Pancreas (tissue), 10 donors: ENCODE measurements around the gene ARHGAP11A. TPM values are rescaled to one million over a fixed set of nuclear protein-coding genes. Genes with fewer than 3 reads are reported as not detected.

Source experiments
- ATAC-seq, 4 donors: fragments of 200-7000 bp; cut with Tn5 transposase; one replicate each; pipeline versions ENCODE4 v1.8.0 to v1.9.1; 2020; ENCODE audit warnings: mild to moderate bottlenecking in 4 of 4, moderate library complexity in 4 of 4
- DNase-seq, 6 donors: peaks; one replicate each; pipeline ENCODE4 v3.0.0-alpha.2; 2020
- FAIRE-seq: peaks from 2 replicates; lab custom pipeline; 2012; peaks lifted over from hg19 to GRCh38; lab: Jason Lieb, UNC
- H3K27ac ChIP-seq, 4 donors: fragments of 200-600 bp; sonication (generic); 1 replicate in 3 of 4; 2 replicates in 1 of 4; pipeline versions ENCODE4 v1.5.0 to v1.8.0; 2020
- H3K27me3 ChIP-seq, 4 donors: fragments of 200-600 bp; one replicate each; pipeline ENCODE4 v1.8.0; 2021
- H3K36me3 ChIP-seq, 3 donors: fragments of 200-600 bp; sonication (generic) in 1 of 3; one replicate each; pipeline versions ENCODE4 v1.5.0 to v1.8.0; 2020 to 2021
- H3K4me1 ChIP-seq, 3 donors: fragments of 200-600 bp; one replicate each; pipeline ENCODE4 v1.8.0; 2021
- H3K4me3 ChIP-seq, 4 donors: fragments of 200-600 bp; sonication (generic) in 2 of 4; one replicate each; pipeline versions ENCODE4 v1.5.0 to v1.8.0; 2020 to 2021
- H3K9me3 ChIP-seq, 4 donors: fragments of 200-600 bp; one replicate each; pipeline ENCODE4 v1.8.0; 2021
- WGBS, 2 donors: extraction: QIAGEN DNeasy Blood & Tissue Kit; methylation state at CpG; one replicate each; pipeline ENCODE4 v1.1.7; 2013; 5-methylcytosine and 5-hydroxymethylcytosine counted together
- intact Hi-C, 3 donors: fragments of 100-400 bp; cut with DNase I; formaldehyde crosslinking; loops; one replicate each; pipeline versions ENCODE4 v1.11.1 to v1.14.2; 2022
- polyA plus RNA-seq, 2 donors: library from polyadenylated mRNA; stranded (reverse); fragments of 200-250 nt; gene quantifications; one replicate each; pipeline ENCODE4 v1.2.3, GENCODE V29; 2013
- total RNA-seq, 6 donors: library from RNA; stranded (reverse); fragmentation: NEBNext Ultra II Directional in 4 of 6; extraction: Animal tissue kit (Norgen Biotek cat#: 25700) in 4 of 6; gene quantifications; one replicate each; pipeline versions ENCODE4 v1.2.1 to v1.2.4, GENCODE V29; 2021 to 2023
- TF ChIP-seq, protein P1 (sequence below), 4 donors: fragments of 200-600 bp; sonication (generic) in 3 of 4; IDR thresholded peaks; one replicate each; pipeline versions ENCODE4 v1.5.0 to v1.8.0; 2021; ENCODE audit warnings: antibody characterized with exemption in 4 of 4
- donor health status: healthy with polysubstance abuse.
- donor health status: DM: no; HTN: no; CAD: no; lungs with moderate emphysema.
- donor health status: DM: no; HTN: no; CAD: no.
- donor health status: control.
- donor health status: control.
- donor health status: Bipolar disorder and iron deficiency.
- donor health status: DM: yes; HTN: yes; CAD: no.
- donor health status: DM: no; HTN: no; CAD: no.
- donor health status: DM: no; HTN: no; CAD: no.
- donor health status: DM: yes; HTN: yes; CAD: no.

ARHGAP11A gene
- total and polyA plus RNA-seq, 8 donors = 0.80 to 3.4 (median 3.1) TPM

DNA sequence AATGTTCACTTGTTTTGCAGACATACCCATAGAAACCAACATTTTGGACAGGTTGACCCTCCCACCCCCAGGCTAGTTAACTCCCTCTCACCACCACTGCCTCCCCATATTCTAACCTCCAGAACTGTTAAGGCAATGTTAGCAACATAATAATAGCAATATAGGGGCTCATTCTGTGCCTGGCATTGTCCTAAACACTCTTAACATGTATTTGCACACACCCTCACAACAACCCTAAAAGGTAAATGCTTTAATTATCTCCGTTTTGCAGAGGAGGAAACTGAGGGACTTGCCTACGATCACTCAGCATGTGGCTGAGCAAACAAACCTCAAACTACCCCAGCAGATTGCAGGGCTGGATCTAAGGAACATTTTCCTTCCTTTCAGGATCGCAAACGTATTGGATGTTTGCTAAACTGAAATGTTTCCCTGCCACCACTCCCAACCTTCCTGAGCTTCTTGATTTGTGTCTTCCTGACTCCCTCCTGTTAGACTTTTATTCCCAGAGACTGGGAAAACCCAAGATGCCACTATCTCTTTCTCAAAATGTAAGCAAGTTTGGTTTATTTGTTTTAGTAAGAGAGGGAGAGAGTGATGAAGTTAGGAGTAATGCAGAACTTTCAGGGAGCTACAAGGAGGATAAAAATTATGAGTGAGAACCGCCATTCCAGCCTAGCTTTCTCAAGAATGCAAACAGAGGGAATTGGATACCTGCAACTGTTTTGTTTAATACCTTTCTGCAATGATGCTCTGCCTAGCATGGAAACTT is 27.5 kb downstream of the ARHGAP11A start:
- TF ChIP-seq, protein P1, sequence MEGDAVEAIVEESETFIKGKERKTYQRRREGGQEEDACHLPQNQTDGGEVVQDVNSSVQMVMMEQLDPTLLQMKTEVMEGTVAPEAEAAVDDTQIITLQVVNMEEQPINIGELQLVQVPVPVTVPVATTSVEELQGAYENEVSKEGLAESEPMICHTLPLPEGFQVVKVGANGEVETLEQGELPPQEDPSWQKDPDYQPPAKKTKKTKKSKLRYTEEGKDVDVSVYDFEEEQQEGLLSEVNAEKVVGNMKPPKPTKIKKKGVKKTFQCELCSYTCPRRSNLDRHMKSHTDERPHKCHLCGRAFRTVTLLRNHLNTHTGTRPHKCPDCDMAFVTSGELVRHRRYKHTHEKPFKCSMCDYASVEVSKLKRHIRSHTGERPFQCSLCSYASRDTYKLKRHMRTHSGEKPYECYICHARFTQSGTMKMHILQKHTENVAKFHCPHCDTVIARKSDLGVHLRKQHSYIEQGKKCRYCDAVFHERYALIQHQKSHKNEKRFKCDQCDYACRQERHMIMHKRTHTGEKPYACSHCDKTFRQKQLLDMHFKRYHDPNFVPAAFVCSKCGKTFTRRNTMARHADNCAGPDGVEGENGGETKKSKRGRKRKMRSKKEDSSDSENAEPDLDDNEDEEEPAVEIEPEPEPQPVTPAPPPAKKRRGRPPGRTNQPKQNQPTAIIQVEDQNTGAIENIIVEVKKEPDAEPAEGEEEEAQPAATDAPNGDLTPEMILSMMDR (IDR thresholded peaks at IDR 0.05) = no peak
- intact Hi-C loops = no loop called here
- DNase-seq (no peak), FAIRE-seq (no peak), ATAC-seq (no peak)
- Histone ChIP-seq H3K4me3 (no peak overlapping the region), H3K27me3 (no peaks in the 10 kb centered on the region), H3K9me3 (no peaks in the 10 kb centered on the region), H3K36me3 (no peaks in the 10 kb centered on the region), H3K27ac (no peak overlapping the region), H3K4me1 (peaks cover 4 to 9% (median 7%) of the 10 kb centered on the region in 3 donors)
- 58 to 66% methylated on average over 5 of the region's 5 CpGs for WGBS, 2 donors

DNA sequence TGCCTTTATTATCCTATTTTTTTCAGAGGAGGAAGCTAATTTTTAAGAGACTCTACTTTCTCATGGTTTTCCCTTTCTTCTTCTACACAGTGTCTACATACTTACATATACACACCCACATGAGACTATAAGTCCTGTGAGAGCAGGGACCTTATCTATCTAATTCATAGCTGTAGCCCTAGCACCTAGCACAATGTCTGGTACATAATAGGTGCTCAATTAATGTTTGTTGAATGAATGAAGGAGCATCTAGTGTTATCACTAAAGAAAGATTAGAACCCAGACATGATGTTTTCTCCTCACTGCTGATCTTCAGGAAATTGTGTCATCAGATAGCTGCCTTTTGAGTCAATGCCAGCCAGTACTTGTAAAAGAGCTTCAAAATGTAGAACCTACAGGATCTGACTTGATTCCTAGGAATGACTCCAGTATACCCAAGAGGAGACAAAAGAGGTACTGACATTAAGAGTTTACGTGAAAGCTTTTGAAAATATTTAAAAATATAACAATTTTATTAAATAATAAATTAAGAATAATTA is 28.7 kb downstream of the ARHGAP11A start:
- FAIRE-seq (no peak), ATAC-seq (no peak), DNase-seq (no peak)
- Histone ChIP-seq H3K27me3 (no peaks in the 10 kb centered on the region), H3K4me1 (peaks cover 4 to 9% (median 9%) of the 10 kb centered on the region in 3 donors), H3K27ac (no peak overlapping the region), H3K36me3 (no peaks in the 10 kb centered on the region), H3K9me3 (no peaks in the 10 kb centered on the region), H3K4me3 (no peak overlapping the region)
- 97% methylated on average over 1 of the region's 1 CpG for WGBS, 2 donors
- TF ChIP-seq, protein P1 (IDR thresholded peaks at IDR 0.05) = no peak
- intact Hi-C loops = no loop called here

GRCh38 chr15:32646291-32646690 is 31.0 kb downstream of the ARHGAP11A start:
- Histone ChIP-seq H3K4me1 (peaks cover 9 to 19% (median 13%) of the 10 kb centered on the region in 3 donors), H3K9me3 (no peaks in the 10 kb centered on the region), H3K36me3 (no peaks in the 10 kb centered on the region), H3K27ac (no peak overlapping the region), H3K27me3 (no peaks in the 10 kb centered on the region), H3K4me3 (no peak overlapping the region)
- DNase-seq (no peak), ATAC-seq (no peak), FAIRE-seq (no peak)
- 27 to 36% methylated on average over 5 of the region's 5 CpGs for WGBS, 2 donors
- intact Hi-C loops = no loop called here
- TF ChIP-seq, protein P1 (IDR thresholded peaks at IDR 0.05) = no peak

DNA sequence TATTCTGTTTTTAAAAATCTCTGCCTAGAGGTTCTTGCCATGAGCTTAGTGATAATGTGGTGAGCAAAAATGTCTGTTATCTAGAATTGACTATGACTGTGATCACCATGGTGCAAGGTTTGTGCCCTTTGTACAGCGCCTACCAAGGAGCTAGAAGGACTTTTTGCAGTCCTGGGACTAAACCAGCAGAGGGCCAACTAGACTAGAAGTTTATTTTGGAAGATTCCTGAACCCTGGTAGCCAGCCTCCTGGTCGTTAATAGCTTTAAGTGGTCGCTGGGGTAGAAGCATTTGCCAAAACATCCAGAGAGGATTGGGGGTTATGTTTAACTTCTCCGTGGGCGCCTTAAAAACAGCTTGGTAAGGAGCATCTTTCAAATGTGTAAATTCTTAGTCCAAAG is 34.0 kb downstream of the ARHGAP11A start:
- peak overlapping the region; percentile 52 to 70 (median 62) for H3K27ac ChIP-seq
- H3K9me3 ChIP-seq = no peaks in the 10 kb centered on the region
- H3K27me3 ChIP-seq = no peaks in the 10 kb centered on the region
- H3K36me3 ChIP-seq = no peaks in the 10 kb centered on the region
- WGBS, 2 donors = 34 to 41% methylated on average over 5 of the region's 5 CpGs
- TF ChIP-seq, protein P1 (IDR thresholded peaks at IDR 0.05) = peak in 2 of 4 donors; percentile 14 to 21
- FAIRE-seq (no peak), DNase-seq (peak in 1 of 6 donors; percentile 53), ATAC-seq (peak; percentile 35 to 59 (median 55))
- no peak overlapping the region for H3K4me3 ChIP-seq
- peaks cover 11 to 19% (median 13%) of the 10 kb centered on the region in 3 donors for H3K4me1 ChIP-seq
- intact Hi-C loops = no loop called here
